GM12875 (cell line): ENCODE results near the gene POMC.
"Not testable (repeated sequence)": the region's sequence is repeated elsewhere in the genome, so short reads cannot be mapped to it uniquely, and the experiment has no call there.

Experiments
- H3K4me3 ChIP-seq: one replicate; pipeline ENCODE4 v1.5.1; 2011; ENCODE audit warnings: low read depth, low read length, control low read depth
- TF ChIP-seq, protein P1 (sequence below): IDR thresholded peaks from 2 replicates; pipeline ENCODE4 v1.5.1; 2011; ENCODE audit warnings: low read depth, mild to moderate bottlenecking, control low read depth, inconsistent platforms, low read length, moderate library complexity, borderline replicate concordance; ENCODE audit not compliant: insufficient read depth

The POMC gene

DNA sequence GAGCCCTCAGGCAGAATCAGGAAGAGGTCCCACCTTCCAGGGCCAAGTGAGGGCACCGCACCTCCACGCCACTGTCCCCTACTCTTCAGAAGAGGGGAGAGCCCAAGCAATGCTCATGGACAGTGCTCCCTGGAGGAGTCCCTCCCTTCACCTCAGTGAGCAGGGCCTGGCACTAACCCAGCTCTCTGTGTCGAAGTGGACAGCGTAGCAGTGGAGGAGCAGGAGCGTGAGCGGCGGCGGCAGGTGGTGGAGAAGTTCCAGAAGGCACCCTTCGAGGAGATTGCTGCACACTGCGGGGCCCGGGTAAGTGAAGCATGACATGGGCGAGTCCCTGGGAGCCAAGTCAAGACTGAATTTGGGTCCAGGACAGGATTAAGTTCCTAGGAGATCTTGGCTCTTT lies 16.7 kb downstream of the POMC start:
- TF ChIP-seq, protein P1, sequence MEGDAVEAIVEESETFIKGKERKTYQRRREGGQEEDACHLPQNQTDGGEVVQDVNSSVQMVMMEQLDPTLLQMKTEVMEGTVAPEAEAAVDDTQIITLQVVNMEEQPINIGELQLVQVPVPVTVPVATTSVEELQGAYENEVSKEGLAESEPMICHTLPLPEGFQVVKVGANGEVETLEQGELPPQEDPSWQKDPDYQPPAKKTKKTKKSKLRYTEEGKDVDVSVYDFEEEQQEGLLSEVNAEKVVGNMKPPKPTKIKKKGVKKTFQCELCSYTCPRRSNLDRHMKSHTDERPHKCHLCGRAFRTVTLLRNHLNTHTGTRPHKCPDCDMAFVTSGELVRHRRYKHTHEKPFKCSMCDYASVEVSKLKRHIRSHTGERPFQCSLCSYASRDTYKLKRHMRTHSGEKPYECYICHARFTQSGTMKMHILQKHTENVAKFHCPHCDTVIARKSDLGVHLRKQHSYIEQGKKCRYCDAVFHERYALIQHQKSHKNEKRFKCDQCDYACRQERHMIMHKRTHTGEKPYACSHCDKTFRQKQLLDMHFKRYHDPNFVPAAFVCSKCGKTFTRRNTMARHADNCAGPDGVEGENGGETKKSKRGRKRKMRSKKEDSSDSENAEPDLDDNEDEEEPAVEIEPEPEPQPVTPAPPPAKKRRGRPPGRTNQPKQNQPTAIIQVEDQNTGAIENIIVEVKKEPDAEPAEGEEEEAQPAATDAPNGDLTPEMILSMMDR: no peak
- H3K4me3 ChIP-seq: no peak overlapping the region

DNA sequence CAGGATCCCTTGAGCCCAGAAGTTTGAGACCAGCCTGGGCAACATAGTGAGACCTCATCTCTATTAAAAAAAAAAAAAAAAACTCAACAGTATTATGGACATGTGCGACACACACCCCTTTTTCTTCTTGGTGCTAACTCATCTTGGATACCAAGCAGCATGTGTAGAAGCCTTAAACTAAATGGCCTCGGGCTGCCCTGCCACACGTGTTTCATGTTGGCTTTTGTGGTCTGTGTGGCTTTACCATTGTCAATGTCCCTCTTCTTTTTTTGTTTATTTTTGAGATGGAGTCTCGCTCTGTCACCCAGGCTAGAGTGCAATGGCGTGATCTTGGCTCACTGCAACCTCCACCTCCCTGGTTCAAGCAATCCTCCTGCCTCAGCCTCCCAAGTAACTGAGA lies 17.4 kb downstream of the POMC start:
- not testable (repeated sequence) for H3K4me3 ChIP-seq

DNA sequence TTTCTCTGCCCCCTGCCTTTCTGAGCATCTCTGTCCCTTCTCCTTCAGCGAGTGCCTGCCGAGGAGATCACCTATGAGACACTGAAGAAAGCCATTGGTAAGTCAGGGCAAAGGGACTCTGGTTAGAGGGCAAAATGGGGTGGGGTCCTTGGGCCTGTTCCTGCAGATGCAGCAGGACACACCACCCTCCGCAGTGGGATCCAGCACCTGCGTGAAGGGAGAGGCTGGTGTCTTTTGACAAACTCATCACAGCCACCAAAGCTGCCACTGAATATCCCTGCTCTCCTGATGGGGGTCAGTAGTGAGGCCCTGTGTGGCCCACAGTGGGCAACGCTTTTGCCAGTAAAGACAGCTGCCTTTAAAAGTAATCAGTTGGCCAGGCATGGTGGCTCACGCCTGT lies 18.7 kb downstream of the POMC start:
- no peak overlapping the region for H3K4me3 ChIP-seq
- TF ChIP-seq, protein P1: no peak

DNA sequence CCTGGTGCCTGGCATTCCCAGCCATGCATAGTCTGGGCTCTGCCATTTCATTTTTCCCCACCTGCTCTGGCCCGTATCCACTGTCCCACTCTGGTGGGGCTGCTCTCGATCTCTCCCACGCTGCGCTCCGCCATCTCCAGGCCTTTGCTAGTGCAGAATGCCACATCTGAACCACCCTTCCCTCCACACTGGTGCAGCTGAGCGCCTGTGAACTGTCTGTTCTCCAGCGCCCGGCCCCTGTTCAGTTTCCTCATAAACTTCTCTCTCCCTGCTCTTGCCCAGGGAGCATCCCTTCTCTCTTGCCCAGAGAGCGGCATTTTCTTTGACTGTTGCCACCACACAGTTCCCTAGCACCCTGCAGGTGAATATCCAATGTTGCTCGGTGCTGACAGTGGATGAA lies 21.5 kb downstream of the POMC start:
- TF ChIP-seq, protein P1: no peak
- H3K4me3 ChIP-seq: no peak overlapping the region

GRCh38 chr2:25145803-25146202 lies 22.6 kb downstream of the POMC start:
- H3K4me3 ChIP-seq: no peak overlapping the region
- TF ChIP-seq, protein P1: no peak

DNA sequence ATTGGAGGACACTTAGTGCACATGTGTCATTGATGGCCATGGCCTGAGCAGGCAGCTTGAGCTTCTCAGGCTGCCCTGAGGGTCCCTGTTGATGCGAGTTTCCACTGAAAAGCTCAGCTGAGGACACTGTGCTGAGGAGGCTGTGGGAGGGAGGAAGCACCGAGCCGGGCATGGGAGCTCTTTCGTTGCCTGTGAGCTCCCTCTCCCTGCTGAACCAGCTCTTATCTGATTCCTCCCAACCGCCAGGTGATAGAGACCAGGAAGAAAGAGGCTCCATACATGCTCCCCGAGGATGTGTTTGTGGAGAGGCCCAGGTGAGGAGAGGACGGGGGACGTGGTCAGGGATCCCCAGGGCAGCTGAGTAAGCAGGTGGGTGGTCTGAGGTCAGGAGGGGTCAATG lies 27.3 kb downstream of the POMC start:
- TF ChIP-seq, protein P1: no peak
- H3K4me3 ChIP-seq: no peak overlapping the region

DNA sequence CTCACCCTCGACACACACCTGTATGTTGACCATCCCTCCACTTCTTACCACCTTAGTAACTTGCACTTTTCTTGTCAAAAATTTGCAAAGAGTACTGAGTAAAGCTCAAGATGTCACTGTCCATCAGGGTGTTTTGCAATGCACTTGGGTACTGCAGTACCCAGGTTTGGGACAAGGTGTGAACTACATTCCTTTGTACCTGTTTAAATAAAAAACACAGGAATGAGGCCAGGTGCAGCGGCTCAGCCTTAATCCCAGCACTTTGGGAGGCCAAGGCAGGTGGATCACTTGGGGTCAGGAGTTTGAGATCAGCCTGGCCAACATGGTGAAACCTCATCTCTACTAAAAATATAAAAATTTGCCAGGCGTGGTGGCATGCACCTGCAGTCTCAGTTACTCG lies 27.8 kb downstream of the POMC start:
- not testable (repeated sequence) for H3K4me3 ChIP-seq

DNA sequence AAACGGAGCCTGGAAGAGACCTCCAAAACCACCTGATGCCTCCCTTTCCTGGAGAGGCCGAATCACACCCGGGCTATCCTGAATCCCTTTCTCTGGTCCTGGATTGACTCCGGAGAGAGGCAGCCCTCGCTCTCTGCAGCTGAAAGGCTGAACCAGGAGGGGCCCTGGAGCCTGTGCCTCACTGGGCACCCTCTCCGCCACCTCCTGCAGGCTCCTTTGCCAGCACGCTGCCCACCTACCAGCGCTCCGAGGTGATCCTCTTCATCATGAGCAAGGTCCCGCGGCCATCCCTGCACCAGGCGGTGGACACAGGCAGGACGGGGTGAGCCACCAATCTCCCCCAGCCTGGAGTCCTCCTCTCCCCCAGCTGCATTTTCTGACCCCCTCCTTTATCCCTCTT lies 35.7 kb downstream of the POMC start:
- TF ChIP-seq, protein P1: no peak
- no peak overlapping the region for H3K4me3 ChIP-seq
